ENCODE results near the gene NRGN. TPM values are rescaled to one million over a fixed set of nuclear protein-coding genes. Genes with fewer than 3 reads are reported as not detected.

Gene NRGN
- not detected for total RNA-seq

DNA sequence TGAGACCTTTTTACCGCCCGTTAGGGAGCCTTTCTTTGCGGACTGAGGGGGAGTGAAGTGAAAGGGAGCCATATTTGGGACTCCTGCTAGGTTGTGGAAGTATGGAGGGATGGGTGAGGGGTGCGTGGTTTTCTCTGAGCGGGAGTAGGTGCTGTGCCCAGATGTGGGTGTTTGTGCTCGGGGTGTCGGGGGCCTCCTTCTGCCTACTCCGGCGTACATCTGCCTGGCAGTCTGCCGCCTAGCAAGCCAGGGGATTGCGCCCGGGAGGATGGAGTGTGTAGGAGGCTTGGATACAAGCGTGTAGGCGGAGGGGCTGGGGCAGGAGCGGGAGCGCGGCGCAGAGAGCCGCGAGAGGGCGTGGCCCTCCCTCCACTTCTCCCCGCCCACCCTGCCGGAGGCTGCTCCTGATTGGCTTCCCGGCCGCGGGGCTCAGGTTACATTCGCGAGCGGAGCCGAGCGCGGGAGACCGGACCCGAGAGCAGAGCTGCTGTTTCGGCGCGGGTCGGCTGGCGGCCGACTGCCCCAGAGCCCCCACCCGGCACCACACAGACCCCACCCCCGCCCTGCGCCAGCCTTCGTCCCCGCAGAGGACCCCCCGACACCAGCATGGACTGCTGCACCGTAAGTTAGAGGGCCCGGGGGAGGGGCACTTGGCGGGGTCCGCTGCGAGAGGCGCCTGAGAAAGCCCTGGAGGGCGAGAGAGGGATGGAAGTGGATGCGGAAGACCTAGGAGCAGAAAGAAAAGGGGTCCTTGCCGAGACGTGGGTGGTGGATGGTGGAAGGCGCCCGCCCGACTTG is at the start of gene NRGN:
Gene NRGN (plus strand): TSS at position 464 of the 798 bp plus-strand sequence. CDS start 143 bp downstream, at position 607.
- peak within 1 kb of the TSS in 1 of 3 donors; percentile 40 for H3K9ac ChIP-seq (ENCODE audit: low read depth in 1 of 3, low read length in 3 of 3)
- H3K4me3 ChIP-seq (ENCODE audit: low read length in 3 of 3), result peak within 1 kb of the TSS; percentile 51 to 67 (median 62)

DNA sequence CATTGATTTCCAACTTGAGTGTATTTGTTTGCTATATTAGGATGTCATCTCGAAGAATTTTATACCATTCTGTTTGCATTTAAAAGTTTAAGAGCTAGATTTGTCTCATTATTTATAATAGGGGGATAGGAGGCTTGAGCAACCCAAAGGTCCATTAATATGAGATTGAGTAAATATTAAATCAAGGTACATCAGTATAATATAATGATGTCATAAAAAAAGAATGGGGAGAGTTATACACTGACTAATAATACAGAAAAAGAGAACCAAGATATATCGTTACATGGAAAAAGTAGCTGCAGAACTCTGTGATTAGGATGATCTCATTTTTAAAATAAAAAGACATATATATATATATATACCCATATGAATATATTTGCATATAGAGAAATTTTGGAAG is 46.6 kb upstream of the NRGN start:
- Histone ChIP-seq H3K36me3 (ENCODE audit: control insufficient read depth in 3 of 3, insufficient read depth in 3 of 3, low read length in 3 of 3) (no peaks in the 10 kb centered on the region), H3K27me3 (ENCODE audit: control insufficient read depth in 3 of 3, insufficient read depth in 3 of 3, low read length in 3 of 3) (no peaks in the 10 kb centered on the region), H3K9ac (ENCODE audit: low read depth in 1 of 3, low read length in 3 of 3) (no peak overlapping the region), H3K27ac (ENCODE audit: low read depth, low read length) (no peak overlapping the region), H3K4me1 (ENCODE audit: control insufficient read depth in 3 of 3, insufficient read depth in 3 of 3, low read length in 3 of 3) (no peaks in the 10 kb centered on the region), H3K4me3 (ENCODE audit: low read length in 3 of 3) (no peak overlapping the region), H3K9me3 (ENCODE audit: control insufficient read depth in 3 of 3, low read length in 3 of 3) (no peaks in the 10 kb centered on the region)

More for the DNA sequence above, at the start of gene NRGN:
- Histone ChIP-seq H3K9me3 (ENCODE audit: control insufficient read depth in 3 of 3, low read length in 3 of 3) (no peaks in the 10 kb centered on the region), H3K36me3 (ENCODE audit: control insufficient read depth in 3 of 3, insufficient read depth in 3 of 3, low read length in 3 of 3) (no peaks in the 10 kb centered on the region), H3K4me1 (ENCODE audit: control insufficient read depth in 3 of 3, insufficient read depth in 3 of 3, low read length in 3 of 3) (peaks cover 11 to 16% (median 12%) of the 10 kb centered on the region in 3 donors), H3K27ac (ENCODE audit: low read depth, low read length) (no peak within 1 kb of the TSS), H3K27me3 (ENCODE audit: control insufficient read depth in 3 of 3, insufficient read depth in 3 of 3, low read length in 3 of 3) (peaks cover 25 to 54% (median 39%) of the 10 kb centered on the region in 3 donors)

DNA sequence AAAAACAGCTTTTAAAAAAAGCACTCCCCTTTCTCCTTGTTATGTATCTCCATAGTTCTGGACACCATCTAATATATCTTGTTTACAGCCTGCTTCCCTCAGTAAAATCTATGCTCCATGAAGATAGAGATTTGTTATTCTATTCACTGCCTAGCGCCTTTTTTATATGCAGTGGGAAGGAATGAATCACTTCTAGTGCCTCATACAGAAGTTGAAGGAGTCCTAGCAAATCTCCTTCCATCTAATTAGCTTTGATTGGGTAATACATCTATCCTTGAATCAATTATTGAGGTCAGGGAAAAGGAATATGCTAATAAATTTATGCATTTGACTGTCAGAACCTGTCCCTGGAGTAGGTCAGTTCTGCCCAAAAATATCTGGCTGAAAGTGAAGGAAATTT is 40.2 kb upstream of the NRGN start:
- no peak overlapping the region for H3K9ac ChIP-seq (ENCODE audit: low read depth in 1 of 3, low read length in 3 of 3)
- no peak overlapping the region for H3K27ac ChIP-seq (ENCODE audit: low read depth, low read length)
- H3K9me3 ChIP-seq (ENCODE audit: control insufficient read depth in 3 of 3, low read length in 3 of 3), result peaks cover 0 to 2% (median 0%) of the 10 kb centered on the region in 3 donors
- H3K4me3 ChIP-seq (ENCODE audit: low read length in 3 of 3), result no peak overlapping the region
- H3K4me1 ChIP-seq (ENCODE audit: control insufficient read depth in 3 of 3, insufficient read depth in 3 of 3, low read length in 3 of 3), result no peaks in the 10 kb centered on the region
- no peaks in the 10 kb centered on the region for H3K36me3 ChIP-seq (ENCODE audit: control insufficient read depth in 3 of 3, insufficient read depth in 3 of 3, low read length in 3 of 3)
- peaks cover 3 to 4% (median 3%) of the 10 kb centered on the region in 3 donors for H3K27me3 ChIP-seq (ENCODE audit: control insufficient read depth in 3 of 3, insufficient read depth in 3 of 3, low read length in 3 of 3)

DNA sequence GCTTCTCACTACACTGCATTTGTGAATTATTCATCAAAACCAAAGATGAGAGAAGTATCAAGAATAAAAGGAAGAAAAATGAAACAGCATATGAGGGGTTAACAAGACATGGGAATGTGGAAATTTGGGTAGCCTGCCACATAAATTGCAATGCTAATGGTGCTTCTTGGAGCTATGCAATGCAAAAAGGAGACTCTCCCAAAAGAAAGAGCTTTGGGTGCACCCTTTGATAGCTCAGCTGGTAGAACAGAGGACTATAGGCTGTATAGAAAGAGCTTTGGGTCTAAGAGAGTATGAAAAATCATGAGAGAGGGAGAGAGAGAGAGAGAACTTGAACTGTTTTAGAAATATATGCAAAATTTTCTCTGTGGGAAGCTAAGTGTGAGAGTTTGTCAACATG is 39.7 kb upstream of the NRGN start:
- Histone ChIP-seq H3K4me3 (ENCODE audit: low read length in 3 of 3) (no peak overlapping the region), H3K27me3 (ENCODE audit: control insufficient read depth in 3 of 3, insufficient read depth in 3 of 3, low read length in 3 of 3) (peaks cover 3 to 4% (median 3%) of the 10 kb centered on the region in 3 donors), H3K27ac (ENCODE audit: low read depth, low read length) (no peak overlapping the region), H3K4me1 (ENCODE audit: control insufficient read depth in 3 of 3, insufficient read depth in 3 of 3, low read length in 3 of 3) (no peaks in the 10 kb centered on the region), H3K9me3 (ENCODE audit: control insufficient read depth in 3 of 3, low read length in 3 of 3) (peaks cover 0 to 2% (median 0%) of the 10 kb centered on the region in 3 donors), H3K9ac (ENCODE audit: low read depth in 1 of 3, low read length in 3 of 3) (no peak overlapping the region), H3K36me3 (ENCODE audit: control insufficient read depth in 3 of 3, insufficient read depth in 3 of 3, low read length in 3 of 3) (no peaks in the 10 kb centered on the region)

DNA sequence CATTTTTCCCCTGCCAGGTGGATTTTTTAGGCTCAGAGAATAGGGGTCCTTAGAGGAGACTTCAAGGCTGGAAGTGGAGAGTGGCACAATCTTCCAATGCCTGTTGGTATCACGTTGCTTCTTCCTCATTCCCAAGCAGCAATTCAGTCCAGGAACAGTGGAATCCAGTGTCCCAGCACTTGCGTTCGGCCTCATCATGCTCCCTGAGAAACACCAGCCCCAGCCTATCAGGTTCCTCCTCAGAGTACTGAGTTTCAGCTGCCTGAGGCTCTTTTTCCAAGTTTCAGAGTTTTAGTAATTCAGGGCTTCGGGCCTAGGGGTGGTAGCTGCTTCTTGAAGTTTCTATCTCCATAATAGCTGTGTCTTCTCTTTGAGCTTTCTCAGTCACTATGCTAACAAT is 31.9 kb upstream of the NRGN start:
- Histone ChIP-seq H3K27me3 (ENCODE audit: control insufficient read depth in 3 of 3, insufficient read depth in 3 of 3, low read length in 3 of 3) (peaks cover 3 to 4% (median 3%) of the 10 kb centered on the region in 3 donors), H3K27ac (ENCODE audit: low read depth, low read length) (no peak overlapping the region), H3K9ac (ENCODE audit: low read depth in 1 of 3, low read length in 3 of 3) (no peak overlapping the region), H3K4me3 (ENCODE audit: low read length in 3 of 3) (no peak overlapping the region), H3K9me3 (ENCODE audit: control insufficient read depth in 3 of 3, low read length in 3 of 3) (peaks cover 0 to 5% (median 2%) of the 10 kb centered on the region in 3 donors), H3K36me3 (ENCODE audit: control insufficient read depth in 3 of 3, insufficient read depth in 3 of 3, low read length in 3 of 3) (no peaks in the 10 kb centered on the region), H3K4me1 (ENCODE audit: control insufficient read depth in 3 of 3, insufficient read depth in 3 of 3, low read length in 3 of 3) (no peaks in the 10 kb centered on the region)

DNA sequence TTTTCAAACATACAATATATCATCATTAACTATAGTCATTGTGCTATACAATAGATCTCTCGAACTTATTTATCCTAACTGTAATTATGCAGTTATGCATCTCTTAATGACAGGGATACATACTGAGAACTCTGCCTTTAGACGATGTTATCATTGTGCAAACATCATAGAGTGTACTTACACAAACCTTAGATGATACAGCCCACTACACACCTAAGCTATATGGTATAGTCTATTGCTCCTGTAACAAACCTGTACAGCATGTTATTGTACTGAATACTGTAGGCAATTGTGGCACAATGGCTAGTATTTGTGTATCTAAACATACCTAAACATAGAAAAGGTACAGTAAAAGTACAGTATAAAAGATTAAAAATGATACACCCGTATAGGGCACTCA is 27.4 kb upstream of the NRGN start:
- no peak overlapping the region for H3K4me3 ChIP-seq (ENCODE audit: low read length in 3 of 3)
- H3K9ac ChIP-seq (ENCODE audit: low read depth in 1 of 3, low read length in 3 of 3), result no peak overlapping the region
- no peaks in the 10 kb centered on the region for H3K4me1 ChIP-seq (ENCODE audit: control insufficient read depth in 3 of 3, insufficient read depth in 3 of 3, low read length in 3 of 3)
- H3K9me3 ChIP-seq (ENCODE audit: control insufficient read depth in 3 of 3, low read length in 3 of 3), result peaks cover 0 to 5% (median 2%) of the 10 kb centered on the region in 3 donors
- no peak overlapping the region for H3K27ac ChIP-seq (ENCODE audit: low read depth, low read length)
- H3K36me3 ChIP-seq (ENCODE audit: control insufficient read depth in 3 of 3, insufficient read depth in 3 of 3, low read length in 3 of 3), result no peaks in the 10 kb centered on the region
- H3K27me3 ChIP-seq (ENCODE audit: control insufficient read depth in 3 of 3, insufficient read depth in 3 of 3, low read length in 3 of 3), result peaks cover 0 to 9% (median 1%) of the 10 kb centered on the region in 3 donors

DNA sequence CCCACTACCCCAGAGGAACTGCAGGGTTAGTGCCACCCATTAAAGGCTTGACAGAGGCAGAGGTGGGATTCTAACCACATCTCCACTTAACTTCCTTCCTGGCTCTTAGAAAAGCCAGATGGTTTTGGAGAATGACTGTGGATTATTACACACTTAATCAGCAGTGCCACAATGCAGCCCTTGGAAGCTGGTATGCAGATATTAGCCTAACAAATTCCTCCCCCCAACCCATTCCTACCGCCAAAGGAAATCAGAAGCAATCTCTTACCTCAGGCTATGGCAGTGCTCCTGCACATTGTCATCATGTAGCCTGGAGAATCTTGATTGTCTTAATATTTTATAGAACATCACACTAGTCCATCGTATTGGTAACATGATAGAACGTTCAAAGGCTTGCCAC is 23.2 kb upstream of the NRGN start:
- H3K4me1 ChIP-seq (ENCODE audit: control insufficient read depth in 3 of 3, insufficient read depth in 3 of 3, low read length in 3 of 3), result peaks cover 5 to 12% (median 9%) of the 10 kb centered on the region in 3 donors
- H3K27ac ChIP-seq (ENCODE audit: low read depth, low read length), result no peak overlapping the region
- H3K4me3 ChIP-seq (ENCODE audit: low read length in 3 of 3), result no peak overlapping the region
- H3K9me3 ChIP-seq (ENCODE audit: control insufficient read depth in 3 of 3, low read length in 3 of 3), result no peaks in the 10 kb centered on the region
- H3K9ac ChIP-seq (ENCODE audit: low read depth in 1 of 3, low read length in 3 of 3), result no peak overlapping the region
- peaks cover 27 to 44% (median 35%) of the 10 kb centered on the region in 3 donors for H3K27me3 ChIP-seq (ENCODE audit: control insufficient read depth in 3 of 3, insufficient read depth in 3 of 3, low read length in 3 of 3)
- H3K36me3 ChIP-seq (ENCODE audit: control insufficient read depth in 3 of 3, insufficient read depth in 3 of 3, low read length in 3 of 3), result no peaks in the 10 kb centered on the region

DNA sequence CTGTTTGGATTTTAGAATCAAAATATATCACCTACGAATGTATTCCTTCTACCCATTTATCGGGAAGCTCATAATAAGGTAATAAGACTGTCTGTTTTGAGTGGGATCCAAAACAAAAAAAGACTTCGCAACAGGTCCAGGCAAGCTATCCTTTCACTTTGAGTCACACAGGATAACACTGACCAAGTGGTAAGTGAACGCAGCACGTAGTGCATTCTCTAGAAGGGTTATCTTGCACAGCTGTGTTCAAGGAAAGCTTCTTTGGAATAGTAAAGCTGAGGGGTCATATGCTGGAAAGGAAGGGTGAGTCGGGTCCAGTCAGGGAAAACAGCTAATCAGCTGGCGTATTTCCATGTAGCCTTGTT is 22.3 kb upstream of the NRGN start:
- no peak overlapping the region for H3K9ac ChIP-seq (ENCODE audit: low read depth in 1 of 3, low read length in 3 of 3)

DNA sequence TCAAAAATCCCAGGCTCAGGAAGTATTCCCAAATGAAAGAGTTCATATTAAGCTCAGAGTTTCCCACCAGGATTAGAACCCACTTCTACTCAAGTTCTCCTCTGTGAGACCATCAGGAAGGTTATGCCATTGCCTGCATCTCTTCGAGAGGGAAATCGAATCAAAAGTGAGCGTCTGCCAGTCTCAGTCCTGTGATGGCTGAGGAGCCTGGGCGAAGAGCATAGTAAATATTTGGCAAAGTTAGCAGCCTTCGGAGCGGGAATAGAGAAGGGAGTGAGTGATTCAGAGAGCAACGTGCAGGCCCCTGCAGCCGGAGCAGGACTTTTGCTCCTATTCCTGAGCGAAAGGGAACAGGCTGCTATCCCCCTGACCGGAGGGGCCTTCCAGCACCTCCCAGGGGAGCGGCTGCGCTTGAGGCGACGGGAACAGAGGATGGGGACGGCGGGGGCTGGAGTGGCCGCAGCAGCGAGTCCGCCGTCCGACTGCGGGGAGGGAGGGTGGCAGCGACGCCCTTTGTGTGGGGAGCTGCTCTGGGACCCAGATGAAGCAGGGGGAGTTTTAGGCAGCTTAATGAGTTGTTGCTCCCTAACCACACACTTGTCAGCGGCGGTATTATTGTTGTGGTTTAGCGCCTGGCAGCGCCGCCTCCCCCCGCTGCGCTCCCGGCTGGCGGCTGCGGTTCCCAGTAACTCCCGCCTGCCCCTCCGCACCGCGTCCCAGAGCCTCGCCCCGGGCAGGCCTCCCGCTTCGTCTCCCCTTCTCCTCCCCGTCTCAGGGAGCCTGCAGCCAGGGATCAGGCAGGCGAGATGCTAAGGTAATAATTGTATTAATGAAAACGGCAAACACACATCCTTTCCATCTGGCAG is 21.7 kb upstream of the NRGN start:
- Histone ChIP-seq H3K36me3 (ENCODE audit: control insufficient read depth in 3 of 3, insufficient read depth in 3 of 3, low read length in 3 of 3) (no peaks in the 10 kb centered on the region), H3K4me1 (ENCODE audit: control insufficient read depth in 3 of 3, insufficient read depth in 3 of 3, low read length in 3 of 3) (peaks cover 5 to 14% (median 9%) of the 10 kb centered on the region in 3 donors), H3K9me3 (ENCODE audit: control insufficient read depth in 3 of 3, low read length in 3 of 3) (no peaks in the 10 kb centered on the region), H3K4me3 (ENCODE audit: low read length in 3 of 3) (peak overlapping the region; percentile 63 to 71 (median 65)), H3K27ac (ENCODE audit: low read depth, low read length) (peak overlapping the region; percentile 32), H3K27me3 (ENCODE audit: control insufficient read depth in 3 of 3, insufficient read depth in 3 of 3, low read length in 3 of 3) (peaks cover 32 to 55% (median 46%) of the 10 kb centered on the region in 3 donors), H3K9ac (ENCODE audit: low read depth in 1 of 3, low read length in 3 of 3) (peak overlapping the region in 1 of 3 donors; percentile 64)

More for the DNA sequence above, 22.3 kb upstream of the NRGN start:
- no peaks in the 10 kb centered on the region for H3K36me3 ChIP-seq (ENCODE audit: control insufficient read depth in 3 of 3, insufficient read depth in 3 of 3, low read length in 3 of 3)
- no peaks in the 10 kb centered on the region for H3K9me3 ChIP-seq (ENCODE audit: control insufficient read depth in 3 of 3, low read length in 3 of 3)
- peaks cover 5 to 14% (median 9%) of the 10 kb centered on the region in 3 donors for H3K4me1 ChIP-seq (ENCODE audit: control insufficient read depth in 3 of 3, insufficient read depth in 3 of 3, low read length in 3 of 3)
- peaks cover 28 to 51% (median 41%) of the 10 kb centered on the region in 3 donors for H3K27me3 ChIP-seq (ENCODE audit: control insufficient read depth in 3 of 3, insufficient read depth in 3 of 3, low read length in 3 of 3)
- peak overlapping the region in 2 of 3 donors; percentile 63 to 71 for H3K4me3 ChIP-seq (ENCODE audit: low read length in 3 of 3)
- peak overlapping the region; percentile 32 for H3K27ac ChIP-seq (ENCODE audit: low read depth, low read length)
